ENCODE data around the gene SSUH2. TPM values are rescaled to one million over a fixed set of nuclear protein-coding genes. Genes with fewer than 3 reads are reported as not detected.

Gene SSUH2
- total RNA-seq, 1 donor = not detected

DNA sequence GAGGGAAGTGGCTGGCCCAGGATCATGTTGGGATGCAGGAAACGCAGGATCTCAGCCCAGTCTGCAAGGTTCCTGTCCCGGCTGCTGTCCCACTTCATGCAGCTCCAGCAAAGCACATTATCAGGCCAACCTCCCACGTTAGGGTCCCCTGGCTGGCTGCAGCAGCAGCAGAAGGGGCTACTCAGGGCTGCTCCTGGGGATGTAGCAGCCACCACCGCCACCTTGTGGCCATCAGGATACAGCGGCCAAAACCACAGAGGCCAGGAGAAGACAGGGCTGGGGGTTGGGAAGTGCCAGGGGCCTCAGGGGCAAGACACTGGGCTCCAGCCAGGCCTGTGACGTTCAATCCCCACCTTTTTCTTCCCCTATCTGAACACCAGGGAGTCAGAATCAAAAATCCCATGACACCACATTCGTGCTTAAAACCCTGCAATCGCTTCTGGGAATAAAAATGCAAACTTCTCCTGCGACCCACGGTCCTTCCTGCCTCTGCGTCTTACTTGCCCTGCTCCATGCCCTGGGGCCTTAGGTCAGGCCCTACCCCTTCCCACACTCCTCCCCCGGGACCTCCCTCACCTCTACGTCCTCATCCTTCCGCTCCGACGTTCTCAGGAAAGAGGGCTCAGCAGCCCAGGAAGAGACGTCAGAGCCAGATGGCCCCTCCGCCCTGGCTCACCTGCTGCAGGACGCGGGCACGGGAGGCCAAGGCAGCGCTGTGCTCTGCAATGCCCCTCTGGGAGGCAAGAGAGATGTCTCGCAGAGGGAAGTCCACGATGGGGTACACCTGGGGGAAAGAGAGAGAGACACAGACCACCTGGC, 21.5 kb downstream of the SSUH2 start:
- Histone ChIP-seq H3K4me2 (ENCODE audit: insufficient read depth, low read length) (peak overlapping the region; percentile 76), H3K36me3 (ENCODE audit: insufficient read depth, low read length) (no peaks in the 10 kb centered on the region), H4K20me1 (ENCODE audit: insufficient read depth, low read length) (no peaks in the 10 kb centered on the region), H3K27ac (ENCODE audit: low read depth, low read length) (peak overlapping the region; percentile 37), H3K4me1 (ENCODE audit: insufficient read depth, low read length) (peaks cover 27% of the 10 kb centered on the region), H3K79me2 (ENCODE audit: insufficient read depth, low read length) (no peaks in the 10 kb centered on the region), H2AFZ (ENCODE audit: low read length) (peak overlapping the region; percentile 60), H3K9me3 (ENCODE audit: low read depth, low read length) (no peaks in the 10 kb centered on the region), H3K4me3 (ENCODE audit: insufficient read depth, low read length) (peak overlapping the region; percentile 41), H3K27me3 (ENCODE audit: insufficient read depth, low read length) (peaks cover 5% of the 10 kb centered on the region)
- DNase-seq (ENCODE audit: insufficient read length, low spot score, missing footprints) = peak; percentile 96
- TF ChIP-seq, protein P1, sequence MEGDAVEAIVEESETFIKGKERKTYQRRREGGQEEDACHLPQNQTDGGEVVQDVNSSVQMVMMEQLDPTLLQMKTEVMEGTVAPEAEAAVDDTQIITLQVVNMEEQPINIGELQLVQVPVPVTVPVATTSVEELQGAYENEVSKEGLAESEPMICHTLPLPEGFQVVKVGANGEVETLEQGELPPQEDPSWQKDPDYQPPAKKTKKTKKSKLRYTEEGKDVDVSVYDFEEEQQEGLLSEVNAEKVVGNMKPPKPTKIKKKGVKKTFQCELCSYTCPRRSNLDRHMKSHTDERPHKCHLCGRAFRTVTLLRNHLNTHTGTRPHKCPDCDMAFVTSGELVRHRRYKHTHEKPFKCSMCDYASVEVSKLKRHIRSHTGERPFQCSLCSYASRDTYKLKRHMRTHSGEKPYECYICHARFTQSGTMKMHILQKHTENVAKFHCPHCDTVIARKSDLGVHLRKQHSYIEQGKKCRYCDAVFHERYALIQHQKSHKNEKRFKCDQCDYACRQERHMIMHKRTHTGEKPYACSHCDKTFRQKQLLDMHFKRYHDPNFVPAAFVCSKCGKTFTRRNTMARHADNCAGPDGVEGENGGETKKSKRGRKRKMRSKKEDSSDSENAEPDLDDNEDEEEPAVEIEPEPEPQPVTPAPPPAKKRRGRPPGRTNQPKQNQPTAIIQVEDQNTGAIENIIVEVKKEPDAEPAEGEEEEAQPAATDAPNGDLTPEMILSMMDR (IDR thresholded peaks at IDR 0.05; ENCODE audit: extremely low read depth, low read depth, low read length) = peak; percentile 95

DNA sequence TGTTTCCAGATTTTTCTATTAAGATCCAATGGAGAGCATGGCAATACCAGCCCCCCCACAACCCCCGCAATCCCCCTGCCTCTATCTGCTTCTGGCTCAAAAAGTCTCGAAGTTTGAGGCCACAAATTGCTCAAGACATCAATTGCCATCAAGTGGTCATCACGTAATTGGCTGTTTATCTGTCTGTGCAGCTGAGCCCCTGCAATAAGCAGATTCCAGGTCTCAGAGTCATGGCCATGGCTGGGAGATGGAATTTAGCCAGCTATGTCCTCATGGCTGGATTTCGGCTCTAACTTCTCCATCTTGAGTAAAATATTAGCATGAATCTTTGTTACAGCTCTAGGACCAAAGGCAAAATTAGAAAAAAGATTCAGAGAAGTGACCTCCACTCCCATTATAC, 22.7 kb downstream of the SSUH2 start:
- Histone ChIP-seq H3K27ac (ENCODE audit: low read depth, low read length) (peak overlapping the region; percentile 37), H3K4me2 (ENCODE audit: insufficient read depth, low read length) (no peak overlapping the region), H3K9me3 (ENCODE audit: low read depth, low read length) (no peaks in the 10 kb centered on the region), H3K79me2 (ENCODE audit: insufficient read depth, low read length) (no peaks in the 10 kb centered on the region), H3K36me3 (ENCODE audit: insufficient read depth, low read length) (no peaks in the 10 kb centered on the region), H3K4me1 (ENCODE audit: insufficient read depth, low read length) (peaks cover 27% of the 10 kb centered on the region), H3K4me3 (ENCODE audit: insufficient read depth, low read length) (no peak overlapping the region), H4K20me1 (ENCODE audit: insufficient read depth, low read length) (no peaks in the 10 kb centered on the region), H2AFZ (ENCODE audit: low read length) (peak overlapping the region; percentile 55), H3K27me3 (ENCODE audit: insufficient read depth, low read length) (peaks cover 5% of the 10 kb centered on the region)
- peak; percentile 95 for DNase-seq (ENCODE audit: insufficient read length, low spot score, missing footprints)
- TF ChIP-seq, protein P1 (IDR thresholded peaks at IDR 0.05; ENCODE audit: extremely low read depth, low read depth, low read length) = no peak

DNA sequence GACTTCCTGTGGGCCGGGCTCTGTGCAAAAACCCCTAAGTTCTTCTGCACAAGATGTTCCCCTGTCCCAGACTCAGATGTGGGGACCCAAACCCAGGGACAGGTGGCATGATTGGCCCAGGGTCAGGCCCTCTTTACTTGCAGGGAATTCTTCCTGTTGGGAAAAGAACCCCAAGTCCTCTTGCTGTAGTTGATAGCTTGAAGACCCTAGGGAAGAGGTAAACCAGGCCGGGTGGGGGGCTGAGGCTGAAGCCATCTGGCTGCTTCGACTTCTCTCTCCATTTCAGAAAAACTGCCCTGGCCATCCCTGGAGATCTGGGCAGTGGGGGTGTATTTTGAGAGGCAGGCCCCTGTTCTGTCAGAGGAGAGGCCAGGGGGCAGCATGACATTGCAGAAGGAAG, 23.5 kb downstream of the SSUH2 start:
- Histone ChIP-seq H3K79me2 (ENCODE audit: insufficient read depth, low read length) (no peaks in the 10 kb centered on the region), H2AFZ (ENCODE audit: low read length) (no peak overlapping the region), H3K4me3 (ENCODE audit: insufficient read depth, low read length) (no peak overlapping the region), H3K36me3 (ENCODE audit: insufficient read depth, low read length) (no peaks in the 10 kb centered on the region), H3K27me3 (ENCODE audit: insufficient read depth, low read length) (peaks cover 5% of the 10 kb centered on the region), H3K4me2 (ENCODE audit: insufficient read depth, low read length) (no peak overlapping the region), H3K27ac (ENCODE audit: low read depth, low read length) (peak overlapping the region; percentile 34), H4K20me1 (ENCODE audit: insufficient read depth, low read length) (no peaks in the 10 kb centered on the region), H3K9me3 (ENCODE audit: low read depth, low read length) (no peaks in the 10 kb centered on the region), H3K4me1 (ENCODE audit: insufficient read depth, low read length) (peaks cover 27% of the 10 kb centered on the region)
- TF ChIP-seq, protein P1 (IDR thresholded peaks at IDR 0.05; ENCODE audit: extremely low read depth, low read depth, low read length) = no peak
- no peak for DNase-seq (ENCODE audit: insufficient read length, low spot score, missing footprints)

DNA sequence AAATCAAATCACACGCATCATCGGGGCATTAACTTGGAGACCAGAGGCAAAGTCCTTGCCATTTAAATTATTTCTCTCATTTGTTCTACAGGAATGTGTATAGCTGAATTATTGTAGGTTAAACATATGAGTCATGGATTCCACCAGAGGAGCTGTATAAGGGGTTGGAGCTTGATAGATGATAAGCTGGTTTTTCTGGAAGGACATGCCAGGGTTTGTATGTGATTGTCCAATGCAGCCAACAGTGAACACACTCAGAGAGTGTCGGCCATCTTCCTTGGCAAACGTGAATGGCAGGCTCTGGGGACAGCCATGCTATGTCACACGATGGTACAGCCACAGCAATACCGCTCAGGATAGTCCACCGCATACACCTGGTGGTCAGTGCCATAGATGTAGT, 25.1 kb downstream of the SSUH2 start:
- Histone ChIP-seq H3K4me2 (ENCODE audit: insufficient read depth, low read length) (no peak overlapping the region), H4K20me1 (ENCODE audit: insufficient read depth, low read length) (no peaks in the 10 kb centered on the region), H3K79me2 (ENCODE audit: insufficient read depth, low read length) (no peaks in the 10 kb centered on the region), H3K27ac (ENCODE audit: low read depth, low read length) (no peak overlapping the region), H3K36me3 (ENCODE audit: insufficient read depth, low read length) (no peaks in the 10 kb centered on the region), H2AFZ (ENCODE audit: low read length) (no peak overlapping the region), H3K9me3 (ENCODE audit: low read depth, low read length) (no peaks in the 10 kb centered on the region), H3K4me1 (ENCODE audit: insufficient read depth, low read length) (peaks cover 17% of the 10 kb centered on the region), H3K4me3 (ENCODE audit: insufficient read depth, low read length) (no peak overlapping the region), H3K27me3 (ENCODE audit: insufficient read depth, low read length) (peaks cover 5% of the 10 kb centered on the region)
- TF ChIP-seq, protein P1 (IDR thresholded peaks at IDR 0.05; ENCODE audit: extremely low read depth, low read depth, low read length) = no peak
- no peak for DNase-seq (ENCODE audit: insufficient read length, low spot score, missing footprints)
